ENCODE measurements around the gene ORMDL2.
"Not testable (repeated sequence)": the region's sequence is repeated elsewhere in the genome, so short reads cannot be mapped to it uniquely, and the experiment has no call there.

The ORMDL2 gene

DNA sequence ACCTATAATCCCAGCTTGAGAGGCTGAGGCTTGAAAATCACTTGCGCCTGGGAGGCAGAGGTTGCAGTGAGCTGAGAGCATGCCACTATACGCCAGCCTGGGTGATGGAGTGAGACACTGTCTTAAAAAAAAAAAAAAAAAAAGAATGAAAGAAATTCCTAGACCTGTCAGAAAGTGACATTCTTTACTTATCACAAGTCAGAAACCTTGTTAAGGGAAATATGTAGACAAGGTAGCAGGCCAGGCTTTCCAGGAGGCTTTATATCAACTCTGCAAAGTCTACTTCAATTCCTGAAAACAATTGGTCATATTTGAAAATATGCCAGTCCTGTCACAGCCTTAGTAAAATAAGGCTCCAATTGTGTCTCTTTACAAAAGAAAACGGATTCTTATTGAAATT lies 44.0 kb downstream of the ORMDL2 start:
- DNase-seq: no peak

DNA sequence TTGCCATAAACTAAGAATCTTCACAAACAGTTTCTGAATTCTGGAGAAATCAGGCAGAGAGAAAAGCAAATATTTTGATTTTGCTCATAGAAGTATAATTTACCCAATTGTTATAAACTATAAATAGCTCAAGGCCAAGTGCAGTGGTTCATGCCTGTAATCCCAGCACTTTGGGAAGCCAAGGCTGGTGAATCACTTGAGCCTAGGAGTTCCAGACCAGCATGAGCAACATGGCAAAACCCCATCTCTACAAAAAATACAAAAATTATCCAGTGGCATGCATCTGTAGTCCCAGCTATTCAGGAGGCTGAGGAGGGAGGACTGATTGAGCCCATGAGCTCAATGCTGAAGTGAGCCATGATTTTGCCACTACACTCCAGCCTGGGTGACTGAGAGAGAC lies 44.4 kb downstream of the ORMDL2 start:
- no peak for DNase-seq

DNA sequence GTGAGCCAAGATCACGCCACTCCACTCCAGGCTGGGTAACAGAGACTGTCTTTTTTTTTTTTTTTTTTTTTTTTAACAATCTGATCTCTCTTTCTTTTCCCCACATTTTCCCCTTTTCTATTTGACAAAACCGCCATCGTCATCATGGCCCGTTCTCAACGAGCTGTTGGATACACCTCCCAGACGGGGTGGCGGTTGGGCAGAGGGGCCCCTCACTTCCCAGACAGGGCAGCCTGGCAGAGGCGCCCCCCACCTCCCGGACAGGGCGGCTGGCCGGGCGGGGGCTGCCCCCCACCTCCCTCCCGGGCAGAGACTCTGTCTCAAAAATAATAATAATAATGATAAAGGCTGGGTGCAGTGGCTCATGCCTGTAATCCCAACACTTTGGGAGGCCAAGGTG lies 45.1 kb downstream of the ORMDL2 start:
- DNase-seq: not testable (repeated sequence)

DNA sequence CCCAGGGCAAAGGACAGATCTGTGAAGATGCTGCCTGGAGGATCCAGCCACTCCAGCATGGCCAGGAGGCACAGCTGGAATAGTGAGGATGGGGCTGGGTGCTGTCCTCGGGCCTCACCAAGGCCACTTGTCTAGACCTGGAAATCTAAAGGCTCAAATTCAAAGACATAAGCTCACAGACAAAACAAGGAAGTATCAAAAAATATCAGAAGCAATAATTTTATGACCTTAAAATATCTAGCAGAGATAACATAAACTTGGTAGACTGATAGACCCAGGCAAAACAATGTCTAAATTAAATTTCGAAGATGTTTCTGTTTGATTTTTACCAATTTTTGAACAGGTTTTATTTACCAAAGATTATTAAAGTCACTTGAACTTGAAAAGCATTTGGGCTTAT lies 47.5 kb downstream of the ORMDL2 start:
- DNase-seq: no peak

DNA sequence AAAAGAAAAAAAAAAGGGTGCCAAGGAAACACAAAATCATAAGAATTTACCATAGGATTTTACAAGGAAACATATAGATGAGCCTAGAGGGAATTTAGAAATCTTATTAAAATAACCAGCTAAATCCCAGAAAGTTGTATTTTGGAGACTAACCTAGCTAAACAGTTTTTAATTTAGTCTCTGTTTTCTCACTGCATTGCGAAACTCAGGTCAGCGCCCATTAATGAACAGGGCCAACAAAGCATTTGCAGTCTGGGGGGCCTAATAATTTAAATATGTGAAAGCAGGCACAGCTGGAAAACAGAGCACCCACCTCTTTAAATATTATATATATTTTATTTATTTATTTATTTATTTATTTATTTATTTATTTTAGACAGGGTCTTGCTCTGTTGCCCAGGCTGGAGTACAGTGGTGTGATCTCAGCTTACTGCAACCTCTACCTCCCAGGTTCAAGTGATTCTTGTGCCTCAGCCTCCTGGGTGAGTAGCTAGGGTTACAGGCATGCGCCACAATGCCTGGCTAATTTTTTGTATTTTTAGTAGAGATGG lies 48.7 kb downstream of the ORMDL2 start:
- DNase-seq: not testable (repeated sequence)
